ENCODE data around the gene PTGFRN.
"Not testable (repeated sequence)": the region's sequence is repeated elsewhere in the genome, so short reads cannot be mapped to it uniquely, and the experiment has no call there.

PTGFRN gene

GRCh38 chr1:116916002-116916401, 6.3 kb downstream of the PTGFRN start:
- no peak for DNase-seq (ENCODE audit: low read depth in 2 of 2)

GRCh38 chr1:116916533-116917445, 7.1 kb downstream of the PTGFRN start:
- DNase-seq (ENCODE audit: low read depth in 2 of 2): no peak

DNA sequence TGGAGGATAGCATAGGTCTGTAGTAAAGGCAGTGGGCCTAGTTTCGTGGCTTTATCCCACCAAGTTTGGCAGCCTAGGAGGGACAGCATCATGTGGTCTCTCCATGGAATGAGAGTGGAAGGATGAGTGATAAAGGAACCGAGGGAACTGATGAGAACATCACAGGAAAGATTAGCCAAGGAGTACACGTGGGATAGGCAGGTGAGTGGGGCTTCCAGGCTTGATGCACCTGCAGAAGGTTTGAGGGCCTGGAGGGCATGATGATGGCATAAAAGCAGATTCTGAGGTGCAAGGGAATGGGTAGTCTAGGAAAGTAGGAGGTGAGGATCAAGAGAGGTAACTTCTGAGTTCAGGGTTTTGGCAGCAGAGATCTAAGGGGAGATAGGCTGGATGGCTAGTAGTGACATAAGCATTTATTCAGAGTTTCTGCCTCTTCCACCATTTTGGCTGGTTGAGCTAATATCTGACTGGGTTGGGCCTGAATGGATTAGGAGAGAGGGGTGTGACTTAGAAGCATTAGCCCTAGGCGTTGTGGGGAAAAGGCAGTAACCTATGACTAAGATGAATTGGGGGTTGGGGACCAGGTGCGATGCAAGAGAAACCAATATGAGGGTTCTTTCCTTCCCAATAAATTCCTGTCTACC, 9.1 kb downstream of the PTGFRN start:
- DNase-seq (ENCODE audit: low read depth in 2 of 2): no peak

GRCh38 chr1:116919802-116920201, 10.1 kb downstream of the PTGFRN start:
- DNase-seq (ENCODE audit: low read depth in 2 of 2): no peak

DNA sequence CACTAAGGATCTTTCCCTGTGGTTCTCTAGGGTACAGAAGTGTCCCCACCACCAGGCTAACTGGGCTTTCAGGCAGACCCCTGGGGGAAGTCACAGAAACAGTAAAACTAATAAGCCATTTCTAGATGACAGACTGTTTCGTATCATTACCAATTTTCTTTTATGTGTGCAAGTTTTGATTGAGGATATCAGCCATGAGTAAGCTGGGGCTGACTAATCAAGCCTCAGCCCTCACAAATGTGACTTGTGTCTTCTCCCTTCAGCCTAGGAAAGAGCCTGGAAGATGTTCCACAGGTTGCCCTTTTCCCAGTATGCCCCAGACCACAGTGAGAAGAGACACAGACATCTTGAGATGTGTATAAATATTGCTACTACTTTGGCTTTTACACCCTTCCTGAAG, 10.5 kb downstream of the PTGFRN start:
- DNase-seq (ENCODE audit: low read depth in 2 of 2): no peak

DNA sequence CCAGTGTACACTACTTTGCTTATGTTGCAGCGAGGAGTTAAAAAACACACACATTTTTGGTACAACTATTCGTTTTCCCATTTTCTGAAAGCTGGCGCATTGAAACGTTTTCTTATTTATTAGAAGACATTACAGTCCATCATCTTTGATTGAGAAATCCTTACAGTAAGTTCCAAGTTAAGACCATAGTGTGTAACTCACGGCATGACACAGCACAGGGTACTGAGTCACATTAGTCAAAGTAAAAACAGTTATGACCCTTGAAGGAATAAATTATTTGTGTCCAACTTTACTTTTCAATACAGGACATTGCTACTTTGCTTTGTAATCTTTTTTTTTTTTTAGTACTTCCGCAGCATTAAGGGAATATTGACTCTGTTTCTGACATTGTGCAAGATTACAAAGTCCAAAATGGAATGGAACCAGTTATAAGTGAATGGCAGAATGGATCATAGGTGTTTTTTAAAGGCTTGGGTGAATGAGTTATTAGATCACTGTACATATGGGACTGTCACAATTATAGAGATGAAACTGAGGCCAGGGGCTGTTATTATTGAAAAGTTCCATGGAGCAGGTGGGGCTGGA, 11.7 kb downstream of the PTGFRN start:
- no peak for DNase-seq (ENCODE audit: low read depth in 2 of 2)

DNA sequence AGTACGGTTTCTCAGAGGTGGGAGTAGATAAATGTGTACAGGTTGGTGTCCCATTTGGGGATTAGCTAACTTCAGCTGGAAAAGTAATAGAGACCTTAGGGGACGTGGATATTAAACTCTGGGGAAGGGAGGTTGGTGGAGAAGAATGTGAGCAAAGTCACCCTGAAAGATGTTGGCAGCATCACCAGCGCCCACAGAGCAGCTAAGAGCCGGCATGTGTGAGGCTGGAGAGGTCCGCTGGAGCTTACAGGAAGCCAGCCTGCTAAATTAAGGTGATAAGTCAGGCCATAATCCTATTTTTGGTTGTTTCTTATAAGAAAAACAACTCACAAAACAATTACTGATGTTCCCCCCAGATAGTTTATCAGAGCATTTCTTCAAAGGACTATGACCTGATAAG, 12.2 kb downstream of the PTGFRN start:
- DNase-seq (ENCODE audit: low read depth in 2 of 2): no peak

DNA sequence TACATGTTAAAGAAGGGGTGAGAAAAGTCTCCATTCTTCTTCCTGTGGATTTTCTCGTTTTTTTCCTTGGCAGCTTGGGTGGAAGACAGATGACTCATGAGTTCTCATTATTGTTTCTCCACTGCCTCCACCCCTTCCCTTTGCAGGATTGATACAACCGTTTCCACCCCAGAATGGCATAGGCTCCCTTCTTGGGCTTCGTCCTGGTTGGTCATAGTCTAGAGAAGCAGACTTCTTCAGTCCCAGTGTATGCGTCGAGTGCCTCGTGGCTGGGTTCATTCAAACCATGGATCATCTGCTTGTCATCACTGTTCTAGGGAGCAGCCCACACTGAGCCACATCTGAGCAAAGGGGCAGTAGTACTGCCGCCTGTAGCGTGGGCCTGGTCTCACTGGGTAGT, 13.7 kb downstream of the PTGFRN start:
- DNase-seq (ENCODE audit: low read depth in 2 of 2): no peak

- no peak for DNase-seq (ENCODE audit: low read depth in 2 of 2)
Measured at GRCh38 chr1:116927049-116927798, 17.5 kb downstream of the PTGFRN start.

- no peak for DNase-seq (ENCODE audit: low read depth in 2 of 2)
Measured at GRCh38 chr1:116929961-116930592, 20.4 kb downstream of the PTGFRN start.

DNA sequence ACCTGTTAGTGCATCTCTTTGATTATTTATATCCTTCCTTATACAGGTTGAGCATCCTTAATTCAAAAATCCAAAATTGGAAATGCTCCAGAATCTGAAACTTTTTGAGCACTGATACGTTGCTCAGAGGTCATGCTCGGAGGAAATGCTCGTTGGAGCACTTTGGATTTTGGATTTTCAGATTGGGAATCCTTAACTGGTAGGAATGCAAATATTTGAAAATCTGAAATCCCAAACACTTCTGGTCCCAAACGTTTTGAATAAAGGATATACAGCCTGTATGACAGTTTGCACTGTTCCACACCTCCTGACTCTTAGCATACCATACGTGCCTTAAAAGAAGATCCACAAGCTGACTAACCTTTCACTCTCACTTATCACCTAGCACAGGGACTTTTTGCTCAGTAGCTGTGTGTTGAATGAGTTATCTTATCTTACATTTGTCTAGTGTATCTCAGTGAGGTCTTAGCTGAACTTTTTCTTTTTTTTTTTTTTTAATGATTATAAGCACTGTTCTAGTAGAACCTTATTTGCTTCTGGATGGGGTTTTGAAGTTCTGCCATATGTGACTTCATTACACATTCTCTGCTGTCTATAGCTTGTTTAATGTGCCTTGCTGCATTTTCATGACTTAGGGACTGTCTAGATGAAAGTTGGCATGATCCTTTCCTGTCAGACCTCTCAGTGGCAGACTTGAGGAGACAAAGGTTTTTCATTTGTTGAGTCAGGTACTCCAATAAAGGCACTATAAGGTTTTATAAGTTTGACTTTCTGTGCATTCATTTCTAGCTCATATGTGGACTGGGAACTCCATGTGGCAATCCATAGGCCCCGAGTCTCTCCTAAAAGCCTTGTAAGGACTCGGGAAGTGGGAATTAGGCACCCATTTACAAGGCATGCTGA, 21.6 kb downstream of the PTGFRN start:
- no peak for DNase-seq (ENCODE audit: low read depth in 2 of 2)

DNA sequence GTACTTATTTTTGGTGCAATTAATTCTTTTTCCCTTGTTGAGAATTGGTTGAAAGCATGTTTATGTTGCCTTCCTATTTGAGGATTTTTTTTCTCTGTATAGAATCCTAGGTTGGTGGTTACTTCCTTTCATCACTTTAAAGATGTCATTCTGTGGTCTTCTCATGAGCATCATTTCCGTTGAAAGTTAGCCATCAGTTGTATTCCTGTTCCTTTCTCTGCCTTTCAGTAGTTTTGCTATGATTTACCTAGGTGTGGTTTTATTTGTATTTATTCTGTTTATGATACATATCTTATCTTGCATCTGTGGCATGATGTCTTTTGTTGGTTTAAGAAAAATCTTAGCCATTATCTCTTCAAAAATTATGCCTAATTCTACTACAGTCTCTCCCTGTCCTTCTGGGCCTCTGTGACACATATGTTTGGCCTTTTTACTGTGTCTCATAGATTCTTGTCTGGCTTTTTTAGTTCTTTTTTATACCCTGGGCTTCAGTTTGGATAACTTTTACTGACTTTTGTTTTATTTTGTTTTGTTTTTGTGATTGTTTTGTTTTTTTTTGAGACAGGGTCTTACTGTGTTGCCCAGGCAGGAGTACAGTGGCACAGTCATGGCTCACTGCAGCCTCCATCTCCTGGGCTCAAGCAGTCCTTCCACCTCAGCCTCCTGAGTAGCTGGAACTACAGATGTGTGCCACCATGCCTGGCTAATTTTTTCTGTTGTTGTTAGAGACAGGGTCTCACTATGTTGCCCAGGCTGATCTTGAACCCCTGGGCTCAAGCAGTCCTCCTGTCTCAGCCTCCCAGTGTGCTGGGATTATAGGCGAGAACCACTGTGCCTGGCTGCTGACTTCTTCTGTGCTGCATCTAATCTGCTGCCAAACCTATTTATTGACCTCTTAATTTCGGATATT, 24.1 kb downstream of the PTGFRN start:
- no peak for DNase-seq (ENCODE audit: low read depth in 2 of 2)

GRCh38 chr1:116934586-116935207, 25.0 kb downstream of the PTGFRN start:
- DNase-seq (ENCODE audit: low read depth in 2 of 2): no peak

GRCh38 chr1:116938216-116938615, 28.5 kb downstream of the PTGFRN start:
- DNase-seq (ENCODE audit: low read depth in 2 of 2): no peak

DNA sequence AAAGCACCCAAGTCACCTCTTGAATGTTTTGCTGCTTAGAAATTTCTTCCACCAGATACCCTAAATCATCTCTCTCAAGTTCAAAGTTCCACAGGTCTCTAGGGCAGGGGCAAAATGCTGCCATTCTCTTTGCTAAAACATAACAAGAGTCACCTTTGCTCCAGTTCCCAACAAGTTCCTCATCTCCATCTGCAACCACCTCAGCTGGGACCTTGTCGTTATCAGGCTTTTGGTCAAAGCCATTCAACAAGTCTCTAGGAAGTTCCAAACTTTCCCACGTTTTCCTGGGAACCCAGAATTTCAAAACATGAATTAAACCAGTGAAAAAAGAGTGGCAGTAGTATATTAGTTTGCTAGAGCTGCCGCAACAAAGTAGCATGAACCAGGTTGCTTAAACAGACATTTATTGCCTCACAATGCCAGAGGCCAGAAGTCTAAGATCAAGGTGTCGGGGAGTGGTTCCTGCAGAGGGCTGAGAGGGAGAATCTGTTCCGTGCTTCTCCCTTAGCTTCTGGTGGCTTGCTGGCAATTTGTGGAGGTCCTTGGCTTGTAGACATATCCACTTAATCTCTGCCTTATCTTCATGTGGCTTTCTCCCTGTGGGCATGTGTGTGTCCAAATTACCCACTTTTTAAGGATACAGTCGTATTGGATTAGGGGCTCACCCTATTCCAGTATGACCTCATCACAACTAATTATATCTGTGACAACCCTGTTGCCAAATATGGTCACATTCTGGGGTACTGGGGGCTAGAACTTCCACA, 30.2 kb downstream of the PTGFRN start:
- DNase-seq (ENCODE audit: low read depth in 2 of 2): not testable (repeated sequence)

DNA sequence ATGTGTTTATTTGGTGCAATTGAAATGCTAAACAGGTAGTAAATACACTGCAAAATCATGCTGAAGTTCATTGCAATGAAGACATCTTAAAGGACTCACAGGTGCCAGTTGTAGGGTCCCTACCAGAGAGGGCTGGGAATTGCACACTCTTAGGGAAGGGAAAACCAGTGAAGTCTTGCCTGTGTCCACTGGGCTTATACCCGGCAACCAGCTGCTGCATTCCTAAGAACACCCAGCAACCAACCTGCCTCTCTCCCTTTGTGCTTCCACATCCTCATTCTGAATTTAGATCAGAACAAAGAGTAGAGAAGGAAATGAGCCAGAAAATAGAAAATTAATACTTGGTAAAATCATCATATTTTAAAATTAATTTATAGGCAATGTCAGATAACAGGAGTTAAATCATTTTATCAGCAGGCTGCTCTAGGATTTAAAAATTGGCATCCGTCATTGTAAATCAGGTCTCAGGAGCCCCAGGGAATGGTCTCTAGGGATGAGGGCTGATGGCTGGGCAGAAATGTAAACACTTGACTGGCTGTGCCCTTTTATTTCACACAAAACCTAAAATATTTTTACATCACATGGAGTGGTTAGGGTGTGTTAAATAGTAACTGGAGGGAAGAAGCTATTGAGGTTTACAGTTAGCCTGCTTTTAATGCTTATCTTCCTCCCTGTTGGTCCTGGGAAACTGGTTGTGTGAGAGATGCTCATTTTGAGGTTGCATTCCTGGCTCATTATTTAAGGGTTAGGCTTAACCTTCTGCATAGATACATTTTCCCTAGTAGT, 31.3 kb downstream of the PTGFRN start:
- DNase-seq (ENCODE audit: low read depth in 2 of 2): no peak

GRCh38 chr1:116941670-116942069, 32.0 kb downstream of the PTGFRN start:
- DNase-seq (ENCODE audit: low read depth in 2 of 2): no peak

Measured in fibroblast of skin of left quadriceps (primary cell).